Measurements from ENCODE around the gene ZCCHC4.

The ZCCHC4 gene

GRCh38 chr4:25367004-25367621 lies 54.5 kb downstream of the ZCCHC4 start:
- H3K27ac ChIP-seq (ENCODE audit: low read depth, low read length, poor library complexity, severe bottlenecking) = no peak overlapping the region
- no peaks in the 10 kb centered on the region for H3K79me2 ChIP-seq (ENCODE audit: insufficient read depth, low read length)
- no peak overlapping the region for H2AFZ ChIP-seq (ENCODE audit: low read length)
- H3K4me1 ChIP-seq (ENCODE audit: insufficient read depth, low read length, severe bottlenecking) = no peaks in the 10 kb centered on the region
- H3K9me3 ChIP-seq (ENCODE audit: low read length) = no peaks in the 10 kb centered on the region
- no peaks in the 10 kb centered on the region for H4K20me1 ChIP-seq (ENCODE audit: insufficient read depth, low read length)
- H3F3A ChIP-seq (ENCODE audit: insufficient read depth, low read length) = no peaks in the 10 kb centered on the region
- H3K36me3 ChIP-seq (ENCODE audit: insufficient read depth, low read length) = no peaks in the 10 kb centered on the region
- H3K4me3 ChIP-seq (ENCODE audit: low read depth, low read length, poor library complexity, severe bottlenecking) = no peak overlapping the region
- H3K4me2 ChIP-seq (ENCODE audit: low read length) = no peak overlapping the region
- no peaks in the 10 kb centered on the region for H3K27me3 ChIP-seq (ENCODE audit: insufficient read depth, low read length)
- TF ChIP-seq CTCF (IDR thresholded peaks at IDR 0.05; ENCODE audit: low read length) = peak; percentile 52
- no peak for TF ChIP-seq EZH2 (IDR thresholded peaks at IDR 0.05; ENCODE audit: borderline replicate concordance, low read length)
- no peaks in the 10 kb centered on the region for H3K9me2 ChIP-seq (ENCODE audit: low read depth, low read length)
- no peak overlapping the region for H3K9ac ChIP-seq (ENCODE audit: low read length)

- no peak overlapping the region for H3K9ac ChIP-seq (ENCODE audit: low read length)
- H3K4me2 ChIP-seq (ENCODE audit: low read length) = no peak overlapping the region
- no peaks in the 10 kb centered on the region for H4K20me1 ChIP-seq (ENCODE audit: insufficient read depth, low read length)
- no peaks in the 10 kb centered on the region for H3K36me3 ChIP-seq (ENCODE audit: insufficient read depth, low read length)
- no peak overlapping the region for H3K4me3 ChIP-seq (ENCODE audit: low read depth, low read length, poor library complexity, severe bottlenecking)
- H3K27ac ChIP-seq (ENCODE audit: low read depth, low read length, poor library complexity, severe bottlenecking) = no peak overlapping the region
- no peak overlapping the region for H2AFZ ChIP-seq (ENCODE audit: low read length)
- no peaks in the 10 kb centered on the region for H3F3A ChIP-seq (ENCODE audit: insufficient read depth, low read length)
- no peaks in the 10 kb centered on the region for H3K27me3 ChIP-seq (ENCODE audit: insufficient read depth, low read length)
- no peak for TF ChIP-seq CTCF (IDR thresholded peaks at IDR 0.05; ENCODE audit: low read length)
- TF ChIP-seq EZH2 (IDR thresholded peaks at IDR 0.05; ENCODE audit: borderline replicate concordance, low read length) = no peak
- H3K79me2 ChIP-seq (ENCODE audit: insufficient read depth, low read length) = no peaks in the 10 kb centered on the region
- no peaks in the 10 kb centered on the region for H3K4me1 ChIP-seq (ENCODE audit: insufficient read depth, low read length, severe bottlenecking)
- H3K9me3 ChIP-seq (ENCODE audit: low read length) = no peaks in the 10 kb centered on the region
- no peaks in the 10 kb centered on the region for H3K9me2 ChIP-seq (ENCODE audit: low read depth, low read length)
Observed at GRCh38 chr4:25367877-25368276, 55.3 kb downstream of the ZCCHC4 start.

GRCh38 chr4:25368315-25368714 lies 55.7 kb downstream of the ZCCHC4 start:
- no peaks in the 10 kb centered on the region for H3K4me1 ChIP-seq (ENCODE audit: insufficient read depth, low read length, severe bottlenecking)
- no peak overlapping the region for H3K9ac ChIP-seq (ENCODE audit: low read length)
- no peak overlapping the region for H3K4me2 ChIP-seq (ENCODE audit: low read length)
- no peak overlapping the region for H3K4me3 ChIP-seq (ENCODE audit: low read depth, low read length, poor library complexity, severe bottlenecking)
- no peaks in the 10 kb centered on the region for H3K27me3 ChIP-seq (ENCODE audit: insufficient read depth, low read length)
- TF ChIP-seq EZH2 (IDR thresholded peaks at IDR 0.05; ENCODE audit: borderline replicate concordance, low read length) (no peak), CTCF (IDR thresholded peaks at IDR 0.05; ENCODE audit: low read length) (no peak)
- H3K36me3 ChIP-seq (ENCODE audit: insufficient read depth, low read length) = no peaks in the 10 kb centered on the region
- no peaks in the 10 kb centered on the region for H3F3A ChIP-seq (ENCODE audit: insufficient read depth, low read length)
- H3K79me2 ChIP-seq (ENCODE audit: insufficient read depth, low read length) = no peaks in the 10 kb centered on the region
- no peak overlapping the region for H3K27ac ChIP-seq (ENCODE audit: low read depth, low read length, poor library complexity, severe bottlenecking)
- no peaks in the 10 kb centered on the region for H3K9me2 ChIP-seq (ENCODE audit: low read depth, low read length)
- no peak overlapping the region for H2AFZ ChIP-seq (ENCODE audit: low read length)
- H3K9me3 ChIP-seq (ENCODE audit: low read length) = no peaks in the 10 kb centered on the region
- H4K20me1 ChIP-seq (ENCODE audit: insufficient read depth, low read length) = no peaks in the 10 kb centered on the region
